Stimulated activated CD4-positive, alpha-beta T cell treated with anti-CD3 and anti-CD28 coated beads, Interleukin-12 subunit alpha, Interleukin-12 subunit beta, amount 100 ng/mL, for 4 hours (primary cell): ENCODE data around the gene CPB1.
"Not testable (repeated sequence)": the region's sequence is repeated elsewhere in the genome, so short reads cannot be mapped to it uniquely, and the experiment has no call there.

Experiments
- DNase-seq: peaks from one replicate; pipeline ENCODE4 v3.0.0-alpha.2; 2020

Gene CPB1

GRCh38 chr3:148827585-148827984 is at the start of gene CPB1:
Gene CPB1 (plus strand): TSS chr3:148827811. CDS start chr3:148827824, 13 bp downstream.
- DNase-seq, result no peak

GRCh38 chr3:148778926-148779325 is 48.7 kb upstream of the CPB1 start:
- DNase-seq, result no peak

GRCh38 chr3:148785026-148785425 is 42.6 kb upstream of the CPB1 start:
- not testable (repeated sequence) for DNase-seq

DNA sequence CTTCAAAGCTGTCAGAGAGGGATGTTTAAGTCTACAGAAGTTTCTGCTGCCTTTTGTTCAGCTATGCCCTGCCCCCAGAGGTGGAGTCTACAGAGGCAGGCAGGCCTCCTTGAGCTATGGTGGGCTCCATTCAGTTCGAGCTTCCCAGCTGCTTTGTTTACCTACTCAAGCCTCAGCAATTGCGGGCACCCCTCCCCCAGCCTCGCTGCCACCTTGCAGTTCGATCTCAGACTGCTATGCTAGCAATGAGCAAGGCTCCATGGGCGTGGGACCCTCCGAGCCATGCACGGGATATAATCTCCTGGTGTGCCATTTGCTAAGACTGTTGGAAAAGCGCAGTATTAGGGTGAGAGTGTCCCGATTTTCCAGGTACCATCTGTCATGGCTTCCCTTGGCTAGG is 41.5 kb upstream of the CPB1 start:
- not testable (repeated sequence) for DNase-seq

- DNase-seq, result no peak
Measured at GRCh38 chr3:148789146-148789545, 38.5 kb upstream of the CPB1 start.

GRCh38 chr3:148789906-148790305 is 37.7 kb upstream of the CPB1 start:
- DNase-seq, result no peak

DNA sequence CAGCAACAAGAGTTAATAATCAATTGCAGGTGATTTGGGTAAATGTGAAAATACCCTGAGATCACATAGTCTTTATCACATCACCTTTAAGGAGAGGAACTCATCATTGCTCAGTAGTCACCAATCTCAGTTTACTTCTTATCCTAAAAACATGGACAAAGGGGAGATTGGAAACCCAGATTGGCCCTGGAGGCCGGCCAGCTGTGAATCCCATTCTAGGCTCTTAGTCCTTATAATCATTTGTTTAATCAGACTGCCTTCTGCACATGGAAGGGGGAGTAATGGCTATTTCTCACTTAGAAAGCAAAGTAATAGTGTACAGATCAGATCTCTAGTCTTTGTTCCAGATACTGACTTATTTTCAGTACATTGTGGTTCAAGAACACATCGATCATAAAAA is 37.2 kb upstream of the CPB1 start:
- DNase-seq, result no peak

DNA sequence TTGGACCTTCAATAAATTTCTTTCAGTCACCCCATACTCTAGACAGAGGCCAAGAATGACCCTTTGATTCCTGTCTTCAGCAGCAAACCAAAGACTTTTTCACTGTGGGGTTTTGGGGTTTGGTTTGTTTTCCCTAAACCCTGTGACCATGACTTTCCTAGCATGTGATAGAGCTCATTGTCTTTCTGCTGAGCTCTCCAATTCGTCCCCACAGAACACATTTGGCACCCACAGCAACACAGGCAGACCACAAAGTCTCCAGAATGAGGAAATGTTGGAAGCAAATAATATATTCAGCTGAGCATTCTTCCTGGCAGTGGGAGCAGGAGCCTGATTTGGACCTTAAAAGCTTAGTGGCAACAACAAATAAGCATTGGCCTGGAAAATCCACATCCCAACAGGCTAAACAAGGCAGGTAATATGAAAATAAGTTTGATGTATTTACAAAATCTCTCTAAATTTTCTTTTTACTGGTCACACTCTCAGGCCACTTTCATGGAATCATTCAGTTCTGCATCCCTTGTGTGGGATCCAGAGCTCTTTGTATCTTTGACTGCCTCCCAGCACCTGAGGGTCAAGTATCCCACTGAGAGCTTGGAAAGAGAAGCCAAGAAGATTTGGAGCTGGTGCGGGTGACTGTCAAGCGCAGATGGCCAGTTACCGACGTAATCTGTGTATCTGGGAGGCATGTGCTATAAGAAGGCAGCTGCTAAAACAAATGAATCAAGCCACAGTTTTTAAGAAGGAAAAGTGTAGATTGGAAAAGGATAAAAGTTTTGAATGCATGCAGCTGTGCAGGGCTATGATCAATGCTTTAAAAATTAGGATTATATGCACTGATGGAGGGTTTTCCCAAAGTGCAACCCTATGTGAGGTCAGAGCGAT is 36.5 kb upstream of the CPB1 start:
- DNase-seq, result no peak

DNA sequence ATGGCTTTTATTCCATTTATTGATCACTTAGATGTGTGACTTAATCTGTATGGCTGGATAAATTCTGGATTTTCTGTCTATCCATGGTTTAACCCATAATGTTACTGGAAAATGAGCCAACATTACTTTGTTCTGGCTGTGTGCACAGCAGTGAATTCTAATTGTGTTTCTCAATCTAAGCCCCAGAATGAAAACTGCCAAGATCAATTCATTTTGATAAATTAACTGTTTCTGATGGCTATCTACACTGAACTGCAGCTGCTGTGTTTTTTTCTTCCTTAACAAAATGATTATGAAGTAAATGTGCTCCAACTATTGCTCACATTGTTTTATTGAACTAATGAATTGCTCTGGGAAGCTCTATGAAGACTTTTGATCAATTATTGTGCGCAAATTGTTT is 35.7 kb upstream of the CPB1 start:
- DNase-seq, result no peak

DNA sequence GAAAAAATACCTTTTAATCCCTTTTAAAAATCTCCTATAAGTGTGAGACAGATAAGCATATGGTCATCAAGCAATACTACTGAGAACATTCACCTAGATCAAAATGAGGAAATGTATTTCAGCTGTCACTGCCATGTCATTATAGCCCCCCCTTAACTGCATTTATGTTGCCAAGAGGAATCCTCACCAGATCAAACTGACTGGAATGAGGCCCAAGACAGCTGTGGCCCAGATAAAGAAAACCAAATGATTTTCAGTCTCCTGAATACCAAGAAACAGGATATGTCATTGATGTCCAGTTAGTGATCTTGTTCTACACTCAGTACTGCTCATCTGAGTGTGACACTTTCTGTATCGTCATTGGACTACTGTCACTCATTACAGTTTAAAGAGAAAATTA is 35.1 kb upstream of the CPB1 start:
- DNase-seq, result no peak

DNA sequence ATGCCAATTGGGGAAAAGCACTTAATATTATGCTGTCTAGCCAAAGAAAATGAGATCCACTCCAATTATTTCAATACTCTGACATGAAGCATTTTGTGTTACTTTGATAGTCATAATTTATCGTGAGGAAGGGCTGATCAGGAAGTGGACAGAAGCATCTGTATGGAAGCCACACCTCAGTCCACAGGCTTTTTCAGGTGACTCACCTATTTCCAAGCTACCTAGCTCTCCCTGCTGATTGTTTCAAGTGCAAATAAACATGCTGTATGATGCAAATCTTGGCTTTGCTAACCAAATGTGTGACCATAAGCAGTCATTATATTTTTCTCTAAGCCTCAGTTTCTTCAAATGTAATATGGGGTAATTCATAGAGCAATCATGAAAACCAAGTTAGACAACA is 30.8 kb upstream of the CPB1 start:
- DNase-seq, result no peak

GRCh38 chr3:148797795-148798194 is 29.8 kb upstream of the CPB1 start:
- DNase-seq, result no peak

GRCh38 chr3:148800414-148800813 is 27.2 kb upstream of the CPB1 start:
- DNase-seq, result no peak

- no peak for DNase-seq
Measured at GRCh38 chr3:148809835-148810234, 17.8 kb upstream of the CPB1 start.

DNA sequence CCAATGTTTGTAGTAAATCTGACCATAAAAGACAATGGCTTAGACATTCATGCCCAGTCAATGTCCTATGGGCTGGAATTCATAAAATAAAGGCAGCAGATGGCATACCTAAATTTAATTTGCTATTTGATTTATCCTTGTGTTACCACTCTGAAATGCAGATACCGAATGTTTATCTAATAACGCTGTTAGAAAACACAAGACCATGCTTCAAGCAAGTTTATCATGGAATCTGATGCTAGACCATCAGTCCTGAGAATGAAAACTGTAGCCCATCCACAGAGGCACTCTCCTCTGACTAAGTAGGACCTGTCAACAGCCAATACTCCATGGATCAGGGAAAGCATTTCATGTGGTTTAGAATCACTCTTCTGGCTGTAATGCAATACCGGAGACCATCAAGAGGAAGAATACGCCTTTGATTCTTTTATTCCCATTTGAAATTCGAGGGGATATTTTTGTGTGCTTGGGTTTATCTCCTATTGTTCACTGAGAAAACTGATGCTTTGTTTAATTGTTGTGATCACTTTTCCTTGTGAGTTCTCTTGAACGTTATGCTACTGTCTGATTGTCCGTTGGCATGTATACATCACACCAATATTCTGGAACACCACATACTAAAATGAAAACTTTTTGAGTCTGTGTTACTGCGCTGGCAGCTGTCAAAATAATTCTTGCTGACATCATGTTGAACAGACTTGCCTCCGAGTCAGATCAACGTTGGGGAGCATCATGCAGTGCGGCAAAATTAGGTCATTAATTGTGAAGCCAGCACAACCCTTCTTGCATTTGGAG is 12.1 kb upstream of the CPB1 start:
- DNase-seq, result no peak

DNA sequence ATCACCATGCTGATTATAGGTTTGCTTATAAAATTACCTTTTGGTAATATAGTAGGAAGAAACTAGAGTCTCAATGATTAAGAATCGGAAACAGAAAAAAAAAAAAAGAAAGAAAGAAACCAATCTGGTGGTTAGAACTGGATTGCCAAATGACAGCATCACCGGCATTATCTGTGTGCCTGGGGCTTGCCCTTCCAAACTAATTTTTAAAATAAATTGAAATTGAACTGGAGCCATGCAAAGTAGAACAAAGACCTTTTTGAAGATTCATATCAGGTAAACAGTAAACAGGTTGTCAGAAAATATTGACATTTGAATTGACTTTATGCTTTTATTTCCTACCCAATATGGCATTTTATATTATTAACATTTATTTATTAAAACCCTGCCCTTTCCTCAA is 11.2 kb upstream of the CPB1 start:
- no peak for DNase-seq

DNA sequence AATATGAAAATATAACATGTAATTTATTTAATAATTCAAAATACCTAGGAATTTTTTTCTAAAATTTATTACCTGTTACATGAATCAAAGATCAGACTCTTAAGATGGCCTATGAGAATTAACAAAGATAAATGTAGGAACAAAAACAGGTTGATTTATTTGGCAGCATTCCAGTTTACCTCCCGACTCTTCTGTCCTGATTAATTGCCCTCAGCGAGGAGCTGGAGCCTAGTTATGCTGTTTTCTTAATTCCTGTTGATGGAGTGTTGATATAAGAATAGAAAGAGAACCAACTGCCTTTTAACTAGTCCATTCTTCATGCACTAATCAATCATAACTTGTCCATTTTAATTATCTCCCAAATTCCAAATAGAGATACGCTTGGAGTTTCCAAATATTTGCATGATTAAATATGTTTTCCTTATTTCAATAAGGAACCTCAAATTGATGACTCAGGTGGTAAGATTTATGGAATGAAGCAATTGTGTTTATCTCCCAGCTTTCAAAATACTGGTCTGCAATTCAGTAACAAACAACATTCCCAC is 10.6 kb upstream of the CPB1 start:
- DNase-seq, result no peak

DNA sequence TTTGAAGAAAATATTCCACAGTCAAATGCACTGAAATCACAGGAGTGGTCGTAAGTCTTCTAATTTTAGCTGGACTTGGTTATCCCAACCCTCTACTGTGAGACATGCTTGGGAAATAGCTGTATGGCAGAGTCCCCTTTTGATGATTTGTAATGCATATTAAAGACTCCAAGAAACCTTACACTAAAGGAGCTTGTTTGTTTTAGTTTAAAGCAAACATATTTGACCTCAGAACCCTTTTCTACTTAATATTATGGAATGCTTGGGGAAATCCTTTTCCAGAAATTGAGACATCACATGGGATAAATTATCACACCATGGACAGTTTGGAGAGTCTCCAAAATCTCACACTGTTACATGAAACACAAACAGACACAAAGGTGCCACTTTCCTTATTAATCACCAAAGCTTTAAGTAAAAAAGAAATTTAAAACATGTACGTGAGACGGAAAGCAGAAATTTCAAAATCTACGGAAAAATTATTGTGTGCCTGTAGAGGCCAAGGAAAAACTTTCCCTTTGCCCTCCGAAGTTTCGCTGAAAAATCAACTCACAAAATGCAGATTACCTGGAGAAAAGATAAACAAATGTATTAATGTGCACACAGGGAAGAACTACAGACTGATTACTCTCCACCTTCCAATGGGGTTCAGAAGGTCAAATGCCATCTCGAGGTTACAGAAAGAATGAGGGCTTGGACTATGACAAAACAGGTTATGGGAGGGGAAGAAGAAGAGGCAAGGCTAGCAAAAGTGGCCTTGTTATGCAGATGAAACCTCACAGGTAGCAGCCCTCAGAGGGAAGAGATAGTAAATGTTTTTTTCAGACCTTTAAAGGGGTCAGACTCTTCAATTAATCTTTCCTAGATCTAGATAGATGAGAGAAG is 7.0 kb upstream of the CPB1 start:
- no peak for DNase-seq

DNA sequence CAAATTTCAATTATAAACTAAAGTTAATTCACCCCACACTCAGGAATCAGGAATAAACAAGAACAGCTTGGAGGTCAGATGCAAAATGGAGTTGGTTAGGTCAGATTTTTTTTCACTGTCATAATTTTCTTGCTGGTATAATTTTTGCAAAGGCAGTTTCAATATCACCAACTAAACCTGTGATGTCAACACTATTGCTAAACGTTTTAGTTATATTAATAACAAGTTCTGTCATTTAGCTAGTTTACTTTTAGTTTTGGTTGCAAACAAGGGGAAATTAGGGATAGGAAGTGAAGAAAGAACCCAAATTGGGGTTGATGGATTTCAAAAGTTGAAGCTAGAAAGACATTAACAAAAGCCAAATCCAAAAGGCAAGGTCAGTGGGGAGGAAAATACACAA is 4.6 kb upstream of the CPB1 start:
- no peak for DNase-seq

GRCh38 chr3:148825476-148825875 is 2.1 kb upstream of the CPB1 start:
- no peak for DNase-seq

DNA sequence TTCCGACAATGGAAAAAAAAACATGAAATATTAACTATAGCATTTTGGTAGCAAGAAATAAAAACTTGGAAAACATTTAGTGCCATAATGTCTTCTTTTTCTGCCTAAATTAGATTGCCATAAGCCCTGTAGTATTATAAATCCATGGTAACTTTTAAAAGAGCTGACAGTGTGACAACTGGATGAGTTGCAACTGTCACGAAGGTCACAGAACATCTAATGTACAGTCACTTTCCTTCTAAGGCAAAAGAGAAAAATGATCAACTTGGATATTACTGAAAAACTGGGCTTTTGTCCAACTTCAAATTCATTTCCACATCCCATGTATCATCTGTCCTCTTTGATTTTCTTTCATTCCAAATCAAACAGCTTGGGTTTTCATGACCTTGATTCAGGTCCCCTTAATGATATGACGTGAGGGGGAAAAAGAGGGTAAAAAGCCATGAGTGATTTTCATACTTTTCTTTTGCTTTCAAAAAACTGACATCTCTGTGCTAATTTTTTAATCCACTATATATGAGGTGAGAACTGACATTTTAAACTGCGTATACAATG is 602 bp downstream of the CPB1 start:
- no peak for DNase-seq

GRCh38 chr3:148829926-148830325 is 2.3 kb downstream of the CPB1 start:
- DNase-seq, result no peak

- no peak for DNase-seq
Measured at GRCh38 chr3:148833223-148833622, 5.6 kb downstream of the CPB1 start.
